GM19324 (cell line): ENCODE data around the gene ACSS1.

Source experiments
- ATAC-seq: cut with Tn5 transposase; IDR thresholded peaks from one replicate; pipeline ENCODE4 v1.9.1; 2021; ENCODE audit warnings: mild to moderate bottlenecking, moderate library complexity; ENCODE audit not compliant: unreplicated experiment, low FRiP score

ACSS1 gene

DNA sequence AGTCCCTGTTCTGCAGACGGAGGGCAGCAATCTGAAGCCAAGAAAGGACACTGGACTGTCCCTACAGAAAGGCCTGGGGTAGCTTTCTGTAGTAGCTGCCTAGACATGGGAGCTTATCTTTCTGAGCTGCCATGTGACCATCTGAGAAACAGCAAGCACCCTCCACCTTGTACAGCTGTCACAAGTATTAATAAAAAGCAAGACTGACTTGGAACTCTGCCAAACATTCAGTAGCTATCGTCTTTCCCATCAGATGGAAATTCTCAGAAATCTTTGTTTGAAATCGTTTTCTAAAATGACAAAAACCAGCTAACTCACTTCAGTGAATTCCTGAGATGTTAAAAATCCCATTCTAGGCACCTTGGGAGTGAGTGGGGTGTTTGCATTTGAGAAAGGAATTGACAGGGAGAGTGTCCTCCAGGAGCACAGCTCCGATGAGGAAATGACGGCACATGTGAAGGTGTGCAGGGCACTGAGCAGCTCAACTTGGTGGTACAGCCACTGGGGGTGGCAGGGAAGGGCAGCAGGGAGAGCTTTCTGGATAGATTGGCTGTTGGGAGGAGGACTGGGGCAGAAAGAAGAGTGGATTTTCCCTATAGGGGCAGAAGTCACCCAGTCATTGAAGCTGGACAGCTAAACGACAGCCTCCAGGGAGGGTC is 24.5 kb downstream of the ACSS1 start:
- no peak for ATAC-seq

DNA sequence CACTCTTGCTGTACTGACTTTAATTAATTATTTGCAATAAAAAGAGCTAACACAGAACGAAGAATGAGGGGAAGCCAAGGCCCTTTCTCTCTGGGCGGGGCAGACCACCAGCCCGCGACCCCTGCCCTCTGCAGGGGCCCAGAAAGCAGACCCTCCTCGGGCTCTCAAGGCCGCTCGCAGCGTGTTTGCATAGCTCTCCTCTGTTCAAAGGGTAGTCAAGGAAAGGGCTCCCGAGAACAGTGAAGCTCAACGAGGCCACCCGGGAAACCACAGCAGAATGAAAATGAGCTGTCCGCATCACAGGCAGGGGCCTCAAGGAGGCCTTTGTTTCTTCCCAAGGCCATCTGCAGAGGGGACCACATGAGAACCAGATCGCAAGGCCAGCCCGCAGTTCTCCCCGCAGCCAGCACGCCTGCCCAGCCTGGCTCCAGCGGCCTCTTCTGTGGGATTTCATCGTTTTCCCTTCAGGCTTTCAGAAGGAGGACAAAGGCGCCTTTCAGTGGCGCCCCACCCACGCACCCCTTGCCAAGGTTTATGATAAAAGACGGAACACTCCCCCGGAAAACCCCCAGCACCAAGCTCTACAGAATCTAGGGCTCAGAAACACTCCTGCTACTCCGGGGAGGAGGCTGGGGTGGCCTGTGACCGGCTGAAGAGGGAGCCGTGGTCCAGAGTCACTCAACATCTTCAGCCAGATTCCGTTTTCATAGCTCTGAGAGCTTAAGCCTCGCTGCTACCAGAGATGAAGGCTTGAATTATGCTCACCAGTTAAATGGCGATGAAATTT is 25.3 kb downstream of the ACSS1 start:
- no peak for ATAC-seq

DNA sequence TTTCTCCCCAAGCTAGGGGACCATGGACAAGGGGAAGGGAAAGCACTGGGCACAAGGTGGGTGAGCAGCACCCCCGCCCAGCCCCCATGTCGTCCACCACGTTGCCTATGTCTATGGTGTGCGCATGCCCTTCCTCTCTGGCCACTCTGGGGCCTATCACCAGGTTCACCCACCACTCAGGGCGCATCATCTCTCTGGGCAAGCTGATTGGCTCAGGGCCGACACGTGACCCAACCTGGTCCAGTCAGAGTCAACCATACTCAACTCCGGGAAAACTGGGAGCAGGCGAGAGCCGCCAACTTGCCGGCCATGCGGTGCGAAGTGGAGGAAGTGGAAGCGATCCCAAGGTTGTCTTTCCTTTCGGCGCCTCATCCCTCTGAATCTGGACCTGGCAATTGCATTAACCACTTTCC is 25.9 kb downstream of the ACSS1 start:
- ATAC-seq: no peak

DNA sequence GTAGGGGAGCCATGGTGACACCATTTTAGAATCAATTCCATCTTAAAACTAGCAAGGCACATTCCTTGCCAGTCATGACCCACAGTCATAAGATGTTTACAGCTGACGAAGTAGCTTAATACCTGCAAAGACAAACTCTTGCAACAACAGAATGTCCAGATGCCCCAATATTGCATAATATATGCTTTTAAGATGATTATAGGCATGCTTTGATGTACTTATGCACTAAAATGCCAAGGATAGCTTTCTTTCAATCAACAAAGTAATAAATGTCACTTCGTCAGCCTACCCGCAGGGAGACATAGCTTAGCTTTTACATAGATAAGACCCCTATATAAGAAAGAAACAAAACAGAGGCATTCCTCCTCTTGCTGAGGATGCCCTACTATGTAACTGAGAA is 26.7 kb downstream of the ACSS1 start:
- ATAC-seq: no peak

DNA sequence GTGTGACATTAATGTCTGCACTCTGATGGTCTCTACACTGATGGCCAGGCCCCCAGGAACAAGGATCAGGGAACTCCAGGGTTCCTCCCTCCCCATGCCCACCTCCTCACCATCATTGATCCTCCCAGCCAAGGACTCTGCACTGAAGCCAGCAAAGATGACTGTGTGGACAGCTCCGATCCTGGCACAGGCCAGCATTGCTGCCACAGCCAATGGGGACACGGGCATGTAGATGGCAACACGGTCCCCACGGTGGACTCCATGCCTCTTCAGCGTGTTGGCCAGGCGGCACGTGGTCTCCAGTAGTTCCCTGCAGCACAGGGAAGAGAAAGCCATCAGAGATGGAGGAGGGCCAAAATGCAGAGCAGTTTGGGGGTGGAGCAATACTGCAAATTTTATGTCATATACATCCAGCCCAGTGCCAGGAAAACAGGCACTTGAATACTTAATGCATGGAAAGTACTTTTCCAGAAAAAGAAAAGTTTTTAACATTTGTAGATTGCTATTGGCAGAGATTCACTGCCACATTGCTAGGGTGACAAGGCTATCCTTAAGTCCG is 27.2 kb downstream of the ACSS1 start:
- ATAC-seq: no peak

DNA sequence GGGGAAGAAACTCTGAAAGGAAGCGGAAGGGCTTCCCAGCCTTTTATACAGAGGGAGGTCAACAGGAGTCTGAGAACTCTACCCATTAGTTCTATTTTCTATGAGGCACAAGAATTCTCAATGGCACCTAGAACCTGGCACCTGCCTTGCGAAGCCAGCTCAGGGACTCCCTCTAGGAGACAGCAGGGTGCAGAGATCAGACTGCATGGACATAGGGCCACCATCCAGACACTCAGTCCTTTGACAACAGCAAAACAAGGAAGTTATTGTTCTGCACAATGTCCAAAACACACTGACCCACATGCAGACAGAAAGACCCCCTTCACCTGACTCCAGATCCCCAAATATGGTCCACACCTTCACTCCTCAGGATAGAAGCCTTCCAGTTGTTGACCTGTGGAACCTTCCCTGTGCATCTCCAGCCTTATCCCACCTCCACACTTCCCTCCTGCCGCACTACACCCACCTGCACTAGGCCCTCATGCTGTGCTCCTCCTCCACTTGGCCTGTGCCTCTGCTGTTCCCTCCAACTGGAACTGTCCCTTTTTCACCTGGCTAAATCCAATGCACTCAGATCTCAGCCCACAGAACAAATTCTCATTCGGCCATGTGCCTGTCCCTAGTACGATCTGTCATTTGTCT is 27.8 kb downstream of the ACSS1 start:
- ATAC-seq: no peak

DNA sequence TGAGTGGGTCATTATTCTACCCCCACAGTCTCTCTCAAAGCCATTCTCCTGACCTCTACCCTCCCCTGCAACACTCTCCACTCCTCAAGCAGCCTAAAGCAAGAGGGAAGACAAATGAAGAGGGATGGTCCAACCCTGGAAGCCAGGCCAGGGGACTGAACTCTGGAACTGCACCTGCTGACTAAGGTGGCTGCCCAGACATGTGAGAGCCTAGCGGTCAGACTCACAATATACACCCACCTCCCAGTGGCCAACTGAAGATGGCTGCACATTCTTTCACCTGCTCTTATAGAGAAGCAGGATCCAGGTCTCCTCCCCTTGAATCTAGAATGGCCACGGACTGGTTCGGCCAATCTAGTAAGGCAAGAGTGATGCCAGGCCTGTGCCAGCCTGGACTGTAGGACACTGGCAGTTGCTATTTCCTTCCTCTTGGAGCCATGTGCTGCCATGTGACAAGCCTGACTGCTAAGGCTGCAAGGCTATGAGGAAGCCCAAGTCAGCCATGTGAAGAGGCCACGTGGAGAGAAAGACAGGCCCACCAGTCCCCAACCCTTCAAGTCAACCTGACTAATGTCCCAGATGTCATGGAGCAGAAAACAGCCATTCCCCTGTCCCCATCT is 31.8 kb downstream of the ACSS1 start:
- no peak for ATAC-seq

DNA sequence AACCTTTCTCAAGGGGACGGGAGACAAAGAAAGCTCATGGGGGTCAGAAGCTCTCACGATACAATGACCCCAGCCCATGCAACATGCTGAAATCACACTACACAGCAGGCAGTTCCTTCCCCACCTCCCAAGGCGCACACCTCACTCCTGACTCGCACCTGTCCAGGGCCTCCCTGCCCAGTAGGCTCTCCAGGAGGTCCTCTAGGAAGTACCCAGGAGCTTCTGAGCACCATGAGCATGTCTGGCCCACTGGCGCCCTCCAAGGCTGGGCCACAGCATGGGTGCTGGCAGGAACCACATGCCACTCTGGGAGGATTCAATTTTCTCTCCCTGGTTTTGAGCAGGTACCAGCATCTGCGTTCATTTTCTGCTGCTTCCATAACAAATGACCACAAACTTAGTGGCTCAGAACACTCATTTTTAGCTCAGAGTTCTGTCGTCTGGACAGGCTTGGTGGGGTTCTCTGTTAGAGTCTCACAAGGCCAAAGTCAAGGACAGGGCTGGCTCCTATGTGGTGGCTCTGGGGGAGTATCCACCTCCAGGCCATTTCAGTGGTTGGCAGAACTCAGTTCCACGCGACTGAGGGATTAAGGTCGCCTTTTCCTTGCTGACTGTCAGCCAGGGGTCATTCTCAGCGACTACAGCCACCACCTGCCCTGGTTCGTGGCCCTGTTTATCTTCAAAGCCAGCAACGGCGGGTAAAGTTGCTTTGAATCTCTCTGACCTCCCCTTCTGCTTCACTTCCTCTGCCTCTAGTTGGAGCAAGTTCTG is 32.7 kb downstream of the ACSS1 start:
- ATAC-seq: no peak

DNA sequence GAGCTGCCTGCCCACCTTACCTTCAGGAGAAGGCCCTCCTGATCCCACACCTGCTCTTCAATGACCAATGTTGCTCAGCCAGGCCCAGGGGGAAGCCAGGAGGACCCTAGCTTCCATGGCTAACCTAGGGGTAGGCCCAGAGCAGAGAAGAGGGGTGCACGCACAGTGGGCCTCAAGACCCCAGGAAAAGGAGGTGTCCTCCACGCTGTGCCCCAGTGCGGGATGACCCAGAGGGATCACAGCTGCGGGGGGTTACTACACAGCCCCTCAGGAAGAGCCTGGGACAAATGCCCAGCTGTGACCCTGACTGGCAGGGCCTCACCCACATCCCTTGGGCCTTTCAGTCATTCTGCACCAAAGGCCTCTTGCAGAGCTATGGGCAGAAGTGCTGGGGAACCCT is 33.8 kb downstream of the ACSS1 start:
- no peak for ATAC-seq

DNA sequence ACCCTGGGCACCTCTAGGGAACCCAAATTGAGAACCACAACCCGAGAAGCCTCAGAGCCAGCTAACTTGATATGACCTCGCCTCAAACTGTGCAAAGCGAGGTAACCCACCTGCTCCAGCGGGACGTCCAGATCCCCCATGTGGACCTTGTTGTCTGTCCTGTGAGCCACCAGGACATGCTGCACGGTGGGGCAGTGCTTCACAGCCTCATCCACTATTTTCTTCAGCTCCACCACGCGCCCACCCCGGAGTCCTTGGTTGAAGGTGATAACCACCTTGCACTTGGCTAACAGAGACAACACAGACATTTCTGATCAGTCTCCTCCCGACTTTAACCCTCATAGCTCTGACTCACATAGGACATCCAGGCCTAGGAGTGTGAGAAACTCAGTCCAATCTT is 34.6 kb downstream of the ACSS1 start:
- ATAC-seq: no peak

DNA sequence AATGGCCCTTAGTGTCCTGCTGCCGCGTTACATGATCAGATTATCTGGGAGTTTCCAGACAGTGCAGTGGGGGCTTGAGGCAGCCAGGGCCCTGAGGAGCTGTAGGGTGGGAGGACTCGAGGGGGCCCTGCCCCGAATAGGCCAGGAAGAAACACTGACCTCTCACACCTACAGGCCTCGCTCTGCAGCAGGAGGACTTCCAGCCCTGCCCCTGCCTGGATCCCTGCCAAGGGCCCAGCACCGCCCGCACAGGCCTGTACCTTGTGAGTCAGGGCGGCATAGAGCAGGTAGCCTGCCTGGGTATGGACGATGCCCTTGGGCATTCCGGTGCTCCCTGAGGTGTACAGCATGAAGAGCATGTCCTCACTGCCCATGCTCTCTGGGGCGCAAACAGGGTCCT is 35.3 kb downstream of the ACSS1 start:
- ATAC-seq: no peak

DNA sequence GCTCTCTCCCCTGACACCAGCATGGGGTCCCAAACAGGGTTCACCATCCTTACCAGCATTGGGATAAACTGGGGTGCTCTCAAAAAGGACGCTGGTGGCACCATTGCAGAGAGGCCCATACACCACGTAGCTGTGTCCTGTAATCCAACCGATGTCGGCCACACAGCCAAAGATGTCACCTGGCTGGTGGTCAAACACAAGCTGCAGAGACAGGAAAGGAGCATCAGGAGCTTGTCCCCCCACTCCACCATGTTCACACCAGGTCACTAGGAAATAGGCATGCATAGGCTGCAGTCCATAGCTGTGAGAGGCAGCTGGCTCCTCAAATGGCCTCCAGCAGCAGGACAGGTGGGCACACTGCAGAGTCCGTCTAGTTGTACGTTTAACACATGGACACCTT is 36.6 kb downstream of the ACSS1 start:
- ATAC-seq: no peak

DNA sequence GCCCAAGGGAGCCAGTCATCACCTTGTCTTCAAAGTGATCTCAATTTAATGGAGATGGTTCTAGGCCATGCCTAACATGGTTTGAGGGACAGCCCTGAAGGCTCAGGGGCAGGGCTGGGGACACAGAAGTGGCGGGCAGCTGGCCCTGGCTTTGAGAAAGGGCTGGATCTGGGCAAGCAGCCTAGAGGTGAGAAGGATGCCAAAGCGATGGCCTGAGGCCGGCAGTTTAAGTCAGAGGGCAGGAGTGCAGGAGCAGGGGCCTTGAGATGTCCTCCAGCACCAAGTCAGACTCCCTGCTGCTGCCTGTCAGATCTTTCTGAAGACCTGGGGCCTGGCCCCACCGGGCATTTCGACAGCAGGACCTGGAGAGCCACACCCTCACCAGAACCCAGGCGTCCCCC is 37.0 kb downstream of the ACSS1 start:
- ATAC-seq: no peak

DNA sequence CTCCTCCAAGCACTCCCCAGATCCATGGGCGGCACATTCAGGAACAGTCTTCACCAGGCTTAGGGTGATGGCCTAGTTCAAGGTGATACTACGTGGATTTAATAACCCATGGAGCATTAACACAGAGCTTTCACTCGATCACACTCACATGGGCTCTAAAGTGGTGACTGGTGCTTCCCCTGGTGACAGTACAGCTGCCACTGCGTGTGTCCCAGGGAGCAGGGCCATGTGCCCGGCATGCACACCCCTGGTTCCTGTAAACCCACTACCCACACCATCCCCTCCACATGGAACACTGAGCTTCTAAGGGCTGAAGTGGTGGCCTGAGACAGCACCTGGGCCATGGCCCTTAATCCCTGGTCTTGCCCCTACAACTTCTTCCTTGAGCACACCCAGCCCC is 37.6 kb downstream of the ACSS1 start:
- ATAC-seq: no peak

DNA sequence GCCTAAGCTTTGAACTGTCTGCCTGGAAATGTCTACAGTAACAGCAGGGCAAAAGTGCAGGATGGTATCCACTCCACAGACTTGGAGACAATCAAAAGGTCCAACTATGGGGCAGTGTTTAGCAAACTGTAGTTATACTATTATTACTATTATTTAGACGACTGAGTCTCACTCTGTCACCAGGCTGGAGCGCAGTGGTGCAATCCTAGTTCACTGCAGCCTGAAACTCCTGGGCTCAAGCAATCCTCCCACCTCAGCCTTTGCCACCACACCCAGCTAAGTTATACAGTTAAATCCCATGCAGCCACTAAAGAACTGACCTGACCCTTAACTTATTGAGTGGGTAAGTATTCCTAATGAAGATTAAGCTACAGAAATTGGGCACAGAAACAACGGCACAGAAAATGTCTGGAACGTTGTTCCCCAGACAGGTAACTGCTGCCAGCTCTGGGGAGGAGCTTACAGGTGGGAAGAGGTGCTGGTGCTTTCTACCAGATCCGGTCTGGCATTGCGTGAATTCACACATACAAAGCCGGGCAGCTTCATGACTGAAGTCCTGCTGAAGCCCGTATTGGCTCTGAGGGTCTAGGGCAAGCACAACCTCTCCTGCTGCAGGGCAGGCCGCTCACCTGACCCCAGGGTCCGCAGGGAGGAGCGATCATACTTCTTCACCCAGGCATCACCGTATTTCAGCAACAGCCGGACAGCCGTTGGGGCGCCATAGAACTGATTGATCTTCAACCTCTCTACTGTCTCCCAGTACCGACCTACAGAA is 38.4 kb downstream of the ACSS1 start:
- ATAC-seq: no peak

DNA sequence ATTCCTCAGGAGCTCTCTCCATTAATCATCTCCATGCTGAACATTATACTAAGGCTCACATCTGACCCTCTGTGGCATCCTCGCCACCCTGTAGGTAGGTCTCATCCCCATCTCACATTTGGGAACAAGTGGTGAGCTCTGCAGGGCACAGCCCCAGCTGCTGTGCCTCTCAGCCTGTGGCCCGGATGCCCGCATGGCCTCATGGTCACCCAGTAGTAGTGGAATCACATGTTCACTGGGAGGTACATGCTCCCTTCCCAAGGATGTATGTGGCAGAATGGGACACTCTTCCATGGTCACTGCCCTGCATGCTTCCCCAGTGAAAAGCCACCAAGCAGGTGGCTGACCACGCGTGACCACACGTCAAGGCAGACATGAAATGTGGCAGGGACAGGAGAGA is 39.1 kb downstream of the ACSS1 start:
- ATAC-seq: no peak

DNA sequence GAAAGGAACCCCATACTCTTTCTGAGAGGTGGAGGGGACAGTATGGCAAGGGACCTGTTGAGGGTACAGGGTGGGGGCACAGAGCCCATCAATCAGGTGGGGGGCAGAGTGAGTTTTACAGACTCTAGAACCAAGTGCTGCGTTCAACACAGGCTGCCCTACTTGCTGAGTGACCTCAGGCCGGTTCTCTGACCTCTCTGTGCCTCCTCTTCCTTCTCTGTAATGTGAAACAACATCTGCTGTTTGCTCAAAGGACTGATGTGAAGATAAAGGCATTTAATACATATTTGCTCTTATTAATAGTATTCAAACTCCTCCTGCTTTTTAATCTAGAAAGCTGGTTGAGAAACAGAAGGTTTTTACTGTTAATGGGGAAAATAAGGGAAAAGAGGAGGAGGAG is 39.5 kb downstream of the ACSS1 start:
- no peak for ATAC-seq

DNA sequence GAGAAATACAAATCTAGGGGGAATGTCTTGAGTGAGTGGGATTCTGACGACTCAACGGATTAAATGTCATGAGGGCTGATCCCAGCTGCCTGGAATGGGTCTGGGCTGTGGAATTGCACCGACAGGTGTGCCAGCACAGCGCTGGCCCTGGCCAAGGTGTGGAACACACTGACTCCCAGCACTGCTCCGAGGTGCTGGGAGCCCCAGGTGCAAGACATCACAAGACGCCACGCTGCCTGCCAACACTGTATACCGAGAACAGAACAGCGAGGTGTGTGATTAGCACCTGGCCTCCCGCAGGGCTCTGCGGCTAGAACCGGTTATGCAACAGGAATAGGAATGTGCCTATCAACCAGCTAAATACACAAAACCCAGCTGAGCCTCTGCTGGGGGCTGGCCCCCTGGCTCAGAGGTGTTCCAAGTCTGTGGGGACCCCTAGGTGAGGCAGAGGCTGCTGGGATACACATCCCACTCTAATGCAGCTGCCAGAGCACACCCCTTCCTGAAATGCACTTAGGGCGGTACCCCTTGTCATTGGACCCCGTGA is 40.6 kb downstream of the ACSS1 start:
- no peak for ATAC-seq

DNA sequence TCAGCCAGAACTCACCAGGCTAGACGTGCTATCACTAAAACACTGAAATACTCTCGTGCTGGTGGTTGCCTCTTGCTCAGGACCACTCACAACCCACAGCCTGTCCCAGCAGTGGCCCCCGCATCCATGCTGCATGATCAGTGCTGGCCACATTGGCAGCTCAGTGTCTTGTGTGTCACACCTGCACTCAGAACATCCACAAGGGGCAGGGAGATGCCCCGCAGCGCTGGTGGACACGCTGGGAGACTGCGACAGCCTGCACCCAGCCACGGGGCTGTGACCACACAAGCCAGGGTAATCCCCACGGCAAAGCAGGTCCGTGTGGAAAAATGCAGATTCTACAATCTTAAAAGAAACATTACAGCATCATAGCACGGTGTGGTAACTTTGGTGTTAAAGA is 41.5 kb downstream of the ACSS1 start:
- no peak for ATAC-seq
